Liver (tissue), 3 donors: ENCODE measurements around the gene EEF1A1.
"Not testable (repeated sequence)": the region's sequence is repeated elsewhere in the genome, so short reads cannot be mapped to it uniquely, and the experiment has no call there.

ENCODE experiments used
- ATF3 ChIP-seq: IDR thresholded peaks from 2 replicates; pipeline ENCODE4 v1.6.1; 2016; ENCODE audit warnings: antibody characterized with exemption
- EGR1 ChIP-seq, 2 donors: IDR thresholded peaks; 2 replicates each; pipeline ENCODE4 v1.6.1; 2016 to 2018; ENCODE audit warnings: antibody characterized with exemption in 2 of 2, low read depth in 2 of 2
- GABPA ChIP-seq, 2 donors: IDR thresholded peaks in 1 of 2; conservative IDR thresholded peaks in 1 of 2; 2 replicates each; pipeline ENCODE4 v1.6.1; 2016; ENCODE audit warnings: antibody characterized with exemption in 2 of 2, mild to moderate bottlenecking in 1 of 2, moderate library complexity in 1 of 2
- HNF4G ChIP-seq: IDR thresholded peaks from 2 replicates; pipeline ENCODE4 v1.6.1; 2016; ENCODE audit warnings: antibody characterized with exemption
- RAD21 ChIP-seq, 2 donors: IDR thresholded peaks; 2 replicates each; pipeline ENCODE4 v1.6.1; 2016; ENCODE audit warnings: antibody characterized with exemption in 2 of 2, mild to moderate bottlenecking in 2 of 2
- RXRA ChIP-seq, 2 donors: IDR thresholded peaks; 2 replicates each; pipeline ENCODE4 v1.6.1; 2017 to 2018; ENCODE audit warnings: antibody characterized with exemption in 2 of 2, mild to moderate bottlenecking in 1 of 2
- TAF1 ChIP-seq: conservative IDR thresholded peaks from 2 replicates; pipeline ENCODE4 v1.6.1; 2016; ENCODE audit warnings: antibody characterized with exemption, mild to moderate bottlenecking
- YY1 ChIP-seq: IDR thresholded peaks from 2 replicates; pipeline ENCODE4 v1.6.1; 2016; ENCODE audit warnings: antibody characterized with exemption, mild to moderate bottlenecking
- TF ChIP-seq, protein P1 (sequence below): fragments of 150-350 bp; IDR thresholded peaks from 2 replicates; pipeline ENCODE4 v1.5.1; 2017; ENCODE audit warnings: improper control_type of control experiment, low read depth, low read length; ENCODE audit not compliant: missing input control
- TF ChIP-seq, protein P2 (sequence below): IDR thresholded peaks from 2 replicates; pipeline ENCODE4 v1.6.1; 2016; ENCODE audit warnings: antibody characterized with exemption
- donor health status: healthy.
- donor health status: healthy.

- not testable (repeated sequence) for TF ChIP-seq RAD21 (IDR thresholded peaks at IDR 0.05); YY1; RXRA (IDR thresholded peaks at IDR 0.05); HNF4G; TAF1; GABPA (IDR thresholded peaks at IDR 0.05 in 1 of 2, conservative IDR thresholded peaks at IDR 0.05 in 1 of 2); EGR1 (IDR thresholded peaks at IDR 0.05; ENCODE audit: low read depth in 2 of 2); ATF3
- TF ChIP-seq, protein P1, sequence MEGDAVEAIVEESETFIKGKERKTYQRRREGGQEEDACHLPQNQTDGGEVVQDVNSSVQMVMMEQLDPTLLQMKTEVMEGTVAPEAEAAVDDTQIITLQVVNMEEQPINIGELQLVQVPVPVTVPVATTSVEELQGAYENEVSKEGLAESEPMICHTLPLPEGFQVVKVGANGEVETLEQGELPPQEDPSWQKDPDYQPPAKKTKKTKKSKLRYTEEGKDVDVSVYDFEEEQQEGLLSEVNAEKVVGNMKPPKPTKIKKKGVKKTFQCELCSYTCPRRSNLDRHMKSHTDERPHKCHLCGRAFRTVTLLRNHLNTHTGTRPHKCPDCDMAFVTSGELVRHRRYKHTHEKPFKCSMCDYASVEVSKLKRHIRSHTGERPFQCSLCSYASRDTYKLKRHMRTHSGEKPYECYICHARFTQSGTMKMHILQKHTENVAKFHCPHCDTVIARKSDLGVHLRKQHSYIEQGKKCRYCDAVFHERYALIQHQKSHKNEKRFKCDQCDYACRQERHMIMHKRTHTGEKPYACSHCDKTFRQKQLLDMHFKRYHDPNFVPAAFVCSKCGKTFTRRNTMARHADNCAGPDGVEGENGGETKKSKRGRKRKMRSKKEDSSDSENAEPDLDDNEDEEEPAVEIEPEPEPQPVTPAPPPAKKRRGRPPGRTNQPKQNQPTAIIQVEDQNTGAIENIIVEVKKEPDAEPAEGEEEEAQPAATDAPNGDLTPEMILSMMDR, result not testable (repeated sequence)
- TF ChIP-seq, protein P2, sequence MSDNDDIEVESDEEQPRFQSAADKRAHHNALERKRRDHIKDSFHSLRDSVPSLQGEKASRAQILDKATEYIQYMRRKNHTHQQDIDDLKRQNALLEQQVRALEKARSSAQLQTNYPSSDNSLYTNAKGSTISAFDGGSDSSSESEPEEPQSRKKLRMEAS, result not testable (repeated sequence)
These were observed 38.6 kb upstream of the EEF1A1 start for GRCh38 chr6:73559399-73559794.
